Testis (tissue), 2 donors: Measurements from ENCODE around the gene DENND5B.

Experiments
- CTCF ChIP-seq, 3 experiments: fragments of 450-650 bp in 2 of 3; fragments of 200-600 bp in 1 of 3; sonication (generic) in 1 of 3; IDR thresholded peaks; one replicate each; pipeline ENCODE4 v1.5.1; 2016 to 2019; ENCODE audit warnings: antibody characterized with exemption in 3 of 3, mild to moderate bottlenecking in 2 of 3, moderate library complexity in 1 of 3
- POLR2A ChIP-seq: fragments of 450-650 bp; IDR thresholded peaks from one replicate; pipeline ENCODE4 v1.6.1; 2017; ENCODE audit warnings: antibody characterized with exemption, mild to moderate bottlenecking, moderate library complexity

- TF ChIP-seq CTCF (IDR thresholded peaks at IDR 0.05) (no peak), POLR2A (no peak)
These were observed 86.2 kb downstream of the DENND5B start for GRCh38 chr12:31504625-31505222.
